Breast epithelium (tissue), 4 donors: ENCODE results near the gene SFTA2. TPM values are rescaled to one million over a fixed set of nuclear protein-coding genes. Genes with fewer than 3 reads are reported as not detected.

Experiments
- DNase-seq, 2 donors: peaks; one replicate each; pipeline ENCODE4 v3.0.0-alpha.2; 2019; ENCODE audit warnings: low spot score in 2 of 2
- H3K27ac ChIP-seq, 2 donors: fragments of 200-600 bp; sonication (generic) in 1 of 2; one replicate each; pipeline ENCODE4 v1.5.1; 2016 to 2019; ENCODE audit warnings: mild to moderate bottlenecking in 1 of 2
- H3K27me3 ChIP-seq, 2 donors: fragments of 200-600 bp; sonication (generic) in 1 of 2; one replicate each; pipeline versions ENCODE4 v1.5.1 to v1.6.0; 2017 to 2019; ENCODE audit warnings: control low read depth in 1 of 2, mild to moderate bottlenecking in 1 of 2
- H3K36me3 ChIP-seq: fragments of 200-600 bp; one replicate; pipeline ENCODE4 v1.5.1; 2019
- H3K4me1 ChIP-seq, 2 donors: fragments of 200-600 bp; sonication (generic); one replicate each; pipeline ENCODE4 v1.5.1; 2016 to 2019; ENCODE audit warnings: control low read depth in 1 of 2
- H3K4me3 ChIP-seq, 3 donors: fragments of 200-600 bp; sonication (generic); 1 replicate in 2 of 3; 2 replicates in 1 of 3; pipeline ENCODE4 v1.5.1; 2016 to 2019; ENCODE audit warnings: mild to moderate bottlenecking in 3 of 3, moderate library complexity in 2 of 3
- H3K9me3 ChIP-seq, 2 donors: fragments of 200-600 bp; sonication (generic) in 1 of 2; one replicate each; pipeline ENCODE4 v1.5.1; 2016 to 2019; ENCODE audit warnings: control low read depth in 1 of 2
- POLR2A ChIP-seq: fragments of 450-650 bp; IDR thresholded peaks from one replicate; pipeline ENCODE4 v1.6.1; 2016; ENCODE audit warnings: antibody characterized with exemption, mild to moderate bottlenecking, moderate library complexity
- POLR2AphosphoS5 ChIP-seq, 3 donors: sonication (generic); formaldehyde crosslinking; IDR thresholded peaks; one replicate each; pipeline ENCODE4 v1.6.1; 2017; ENCODE audit warnings: antibody characterized with exemption in 3 of 3
- intact Hi-C: fragments of 100-400 bp; cut with DNase I; formaldehyde crosslinking; loops from one replicate; pipeline ENCODE4 v1.15.1; 2023; ENCODE audit warnings: low total_unique reads
- total RNA-seq, 3 donors: library from RNA; depleted of rRNA; stranded (reverse); fragments of >200 nt; gene quantifications; one replicate each; pipeline ENCODE4 v1.1.0, GENCODE V29; 2016
- TF ChIP-seq, protein P1 (sequence below), 3 donors: fragments of 450-650 bp; IDR thresholded peaks; one replicate each; pipeline ENCODE4 v1.5.1; 2016 to 2017; ENCODE audit warnings: antibody characterized with exemption in 3 of 3, mild to moderate bottlenecking in 3 of 3, moderate library complexity in 3 of 3

Gene SFTA2
- total RNA-seq, 3 donors from 2014 or later: not detected

DNA sequence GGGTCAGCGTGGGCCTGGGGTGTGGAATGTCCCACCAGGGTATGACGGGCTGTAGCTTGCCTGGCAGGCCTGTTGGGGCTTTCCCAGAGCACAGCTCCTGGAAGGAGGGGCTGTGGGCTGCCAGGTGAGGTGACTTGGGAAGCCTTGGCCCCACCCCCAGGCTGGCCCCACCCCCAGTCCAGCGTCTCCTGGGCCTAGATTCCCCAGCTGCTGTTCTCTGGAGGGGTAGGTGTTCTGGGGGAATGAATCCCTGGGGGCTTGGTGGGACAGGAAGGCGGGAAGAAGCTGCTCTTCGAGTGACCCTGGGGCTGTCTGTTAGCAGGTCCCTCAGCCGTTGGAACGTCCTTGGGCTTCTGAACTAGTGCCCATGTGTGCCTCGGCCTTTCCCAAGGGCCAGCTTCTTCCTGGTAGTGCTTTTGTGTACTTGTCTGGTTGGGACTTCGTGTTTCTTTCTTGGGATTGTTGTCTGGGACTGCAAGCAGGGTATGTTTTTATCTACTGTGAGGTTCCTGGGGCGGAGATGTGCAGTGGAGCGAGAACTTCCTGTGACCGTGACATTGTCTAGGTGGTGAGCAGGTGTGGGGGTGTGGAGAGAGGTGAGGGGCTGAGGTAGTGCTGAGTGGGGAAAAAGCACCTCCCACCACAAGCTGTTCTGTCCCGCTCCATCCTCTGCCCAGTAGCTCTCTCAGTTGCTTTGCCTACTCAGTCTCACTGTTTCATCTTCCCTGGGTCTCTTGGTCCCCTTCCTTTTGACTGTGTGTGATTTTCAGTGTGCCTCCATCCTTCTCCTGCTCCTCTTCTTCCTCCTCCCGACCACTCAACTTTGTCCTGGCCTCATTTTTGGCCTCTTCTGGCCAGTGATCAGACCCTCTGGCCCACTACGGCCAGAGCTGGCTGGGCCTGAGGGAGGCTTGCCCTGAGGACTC, 48.9 kb downstream of the SFTA2 start:
- Histone ChIP-seq H3K27ac (peak overlapping the region; percentile 98), H3K36me3 (no peaks in the 10 kb centered on the region), H3K4me1 (peaks cover 7 to 8% of the 10 kb centered on the region in 2 donors), H3K4me3 (peak overlapping the region in 2 of 3 donors; percentile 84 to 93), H3K9me3 (no peaks in the 10 kb centered on the region), H3K27me3 (no peaks in the 10 kb centered on the region)
- no peak for TF ChIP-seq POLR2A
- TF ChIP-seq POLR2AphosphoS5 (IDR thresholded peaks at IDR 0.05): peak; percentile 4 to 79 (median 38)
- intact Hi-C loops: no loop called here
- peak; percentile 89 to 94 for DNase-seq

DNA sequence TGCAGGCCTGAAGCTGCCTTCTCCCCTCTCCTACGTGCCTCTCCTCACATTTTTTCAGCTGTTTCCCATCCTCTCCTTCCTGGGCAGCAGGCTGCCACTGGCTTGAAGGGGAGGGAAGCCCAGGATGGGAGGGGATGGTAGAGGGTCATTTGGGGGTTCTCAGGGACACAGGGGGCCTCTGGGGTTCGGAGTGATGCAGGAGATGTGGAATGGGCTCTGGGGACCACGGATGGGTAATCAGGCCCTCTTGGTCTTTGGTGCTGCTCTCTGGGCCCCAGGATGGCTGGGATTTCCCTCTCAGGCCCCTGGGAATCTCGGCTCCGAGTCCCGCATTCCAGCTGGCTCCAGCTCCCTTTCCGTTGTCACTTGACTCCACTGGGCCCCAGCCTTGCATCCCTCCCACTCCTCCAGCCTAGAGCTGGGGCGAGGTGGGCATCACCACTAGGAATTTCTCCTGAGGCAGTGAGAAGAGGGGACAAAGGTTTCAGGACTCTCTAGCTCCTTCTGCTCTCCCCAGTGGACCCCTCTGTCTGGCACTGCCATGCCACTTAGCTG, 49.7 kb downstream of the SFTA2 start:
- TF ChIP-seq POLR2AphosphoS5 (IDR thresholded peaks at IDR 0.05): no peak
- TF ChIP-seq, protein P1, sequence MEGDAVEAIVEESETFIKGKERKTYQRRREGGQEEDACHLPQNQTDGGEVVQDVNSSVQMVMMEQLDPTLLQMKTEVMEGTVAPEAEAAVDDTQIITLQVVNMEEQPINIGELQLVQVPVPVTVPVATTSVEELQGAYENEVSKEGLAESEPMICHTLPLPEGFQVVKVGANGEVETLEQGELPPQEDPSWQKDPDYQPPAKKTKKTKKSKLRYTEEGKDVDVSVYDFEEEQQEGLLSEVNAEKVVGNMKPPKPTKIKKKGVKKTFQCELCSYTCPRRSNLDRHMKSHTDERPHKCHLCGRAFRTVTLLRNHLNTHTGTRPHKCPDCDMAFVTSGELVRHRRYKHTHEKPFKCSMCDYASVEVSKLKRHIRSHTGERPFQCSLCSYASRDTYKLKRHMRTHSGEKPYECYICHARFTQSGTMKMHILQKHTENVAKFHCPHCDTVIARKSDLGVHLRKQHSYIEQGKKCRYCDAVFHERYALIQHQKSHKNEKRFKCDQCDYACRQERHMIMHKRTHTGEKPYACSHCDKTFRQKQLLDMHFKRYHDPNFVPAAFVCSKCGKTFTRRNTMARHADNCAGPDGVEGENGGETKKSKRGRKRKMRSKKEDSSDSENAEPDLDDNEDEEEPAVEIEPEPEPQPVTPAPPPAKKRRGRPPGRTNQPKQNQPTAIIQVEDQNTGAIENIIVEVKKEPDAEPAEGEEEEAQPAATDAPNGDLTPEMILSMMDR (IDR thresholded peaks at IDR 0.05): no peak
- no peak for TF ChIP-seq POLR2A
- DNase-seq: no peak
- Histone ChIP-seq H3K27ac (peak overlapping the region; percentile 98), H3K9me3 (no peaks in the 10 kb centered on the region), H3K4me3 (peak overlapping the region in 2 of 3 donors; percentile 84 to 93), H3K27me3 (no peaks in the 10 kb centered on the region), H3K4me1 (peaks cover 7 to 8% of the 10 kb centered on the region in 2 donors), H3K36me3 (no peaks in the 10 kb centered on the region)
- intact Hi-C loops: no loop called here

DNA sequence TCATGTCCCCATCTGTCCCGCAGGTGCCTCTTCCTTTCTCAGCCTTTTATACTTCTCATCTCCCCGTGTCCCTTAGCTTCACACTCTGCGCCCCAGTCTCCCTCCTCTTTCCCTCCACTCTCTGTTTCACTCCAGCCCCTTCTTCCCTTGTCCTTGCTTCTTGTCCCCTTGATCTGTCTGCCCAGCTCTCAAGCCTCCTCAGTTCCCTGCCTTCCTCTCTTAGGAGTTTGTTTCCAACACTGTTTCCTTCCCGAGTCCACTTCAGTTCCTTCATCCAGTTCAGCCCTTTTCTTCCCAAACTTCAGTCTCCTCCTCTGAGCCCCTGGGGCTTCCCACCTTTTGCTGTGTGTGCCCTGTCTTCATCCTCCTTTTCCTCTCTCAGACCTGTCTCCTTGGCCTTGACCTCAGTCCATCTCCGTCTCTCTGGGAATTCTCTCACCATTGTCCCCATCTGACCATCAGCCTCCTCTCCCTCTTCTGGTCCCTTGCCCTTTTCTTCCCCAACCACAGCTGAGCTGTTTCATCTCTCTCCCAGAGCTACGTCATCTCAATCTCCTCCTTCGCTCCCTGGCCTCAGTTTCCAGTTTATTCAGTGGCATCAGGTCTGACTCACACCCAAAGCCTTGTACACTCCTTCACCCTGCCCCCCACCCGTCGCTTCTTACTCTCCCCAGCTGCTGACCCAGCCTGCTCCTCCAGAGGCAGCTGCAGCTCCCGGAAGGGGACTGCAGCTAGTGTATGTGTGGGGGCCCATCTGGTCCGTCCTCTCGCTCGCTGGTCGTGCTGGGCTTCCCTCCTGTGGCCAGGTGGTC, 50.4 kb downstream of the SFTA2 start:
- H3K27ac ChIP-seq: peak overlapping the region; percentile 98
- no peaks in the 10 kb centered on the region for H3K36me3 ChIP-seq
- DNase-seq: no peak
- intact Hi-C loops: no loop called here
- H3K4me1 ChIP-seq: peaks cover 7 to 13% of the 10 kb centered on the region in 2 donors
- no peaks in the 10 kb centered on the region for H3K27me3 ChIP-seq
- peak overlapping the region in 1 of 3 donors; percentile 93 for H3K4me3 ChIP-seq
- H3K9me3 ChIP-seq: no peaks in the 10 kb centered on the region
- TF ChIP-seq, protein P1 (IDR thresholded peaks at IDR 0.05): no peak
- TF ChIP-seq POLR2A: no peak
- TF ChIP-seq POLR2AphosphoS5 (IDR thresholded peaks at IDR 0.05): no peak

Other genes with a start within 250 kb of the SFTA2 start
- 10 to 100 TPM; 18.3 to 41.6 (median 20.0) TPM for gene PPP1R18, start 245.5 kb downstream of the SFTA2 start, total RNA-seq
- gene NRM, start 241.2 kb downstream of the SFTA2 start, total RNA-seq: 1 to 10 TPM; 1.8 to 4.0 (median 2.3) TPM
- gene MDC1, start 214.9 kb downstream of the SFTA2 start, total RNA-seq: 10 to 100 TPM in 2 of 3 donors, 1 to 10 TPM in 1; 8.5 to 14.9 (median 13.4) TPM
- gene TUBB, start 211.8 kb downstream of the SFTA2 start, total RNA-seq: 100 to 1,000 TPM; 189 to 269 (median 212) TPM
- 100 to 1,000 TPM in 2 of 3 donors, 10 to 100 TPM in 1; 80.5 to 171 (median 142) TPM for gene FLOT1, start 189.5 kb downstream of the SFTA2 start, total RNA-seq
- gene IER3, start 187.6 kb downstream of the SFTA2 start, total RNA-seq: 10 to 100 TPM in 2 of 3 donors, 1 to 10 TPM in 1; 7.7 to 64.1 (median 20.0) TPM
- gene DDR1, start 47.7 kb downstream of the SFTA2 start, total RNA-seq: 100 to 1,000 TPM in 1 of 3 donors, 10 to 100 TPM in 2; 18.1 to 149 (median 72.1) TPM
- gene GTF2H4, start 24.0 kb downstream of the SFTA2 start, total RNA-seq: 10 to 100 TPM; 10.4 to 13.4 (median 11.1) TPM
- gene VARS2, start 17.9 kb downstream of the SFTA2 start, total RNA-seq: 10 to 100 TPM; 15.7 to 19.2 (median 16.8) TPM
- not detected for gene MUCL3, start 8.8 kb upstream of the SFTA2 start, total RNA-seq
- not detected for gene MUC21, start 51.5 kb upstream of the SFTA2 start, total RNA-seq
- gene MUC22, start 78.3 kb upstream of the SFTA2 start, total RNA-seq: not detected
- under 1 TPM in 1 of 3 donors, not detected in 2; 0.59 TPM for gene C6orf15, start 180.4 kb upstream of the SFTA2 start, total RNA-seq
- gene PSORS1C1, start 182.6 kb upstream of the SFTA2 start, total RNA-seq: 1 to 10 TPM in 2 of 3 donors, under 1 TPM in 1; 0.48 to 2.0 (median 1.9) TPM
- gene CDSN, start 188.3 kb upstream of the SFTA2 start, total RNA-seq: under 1 TPM in 1 of 3 donors, not detected in 2; 0.59 TPM
- not detected for gene PSORS1C2, start 206.9 kb upstream of the SFTA2 start, total RNA-seq
- gene CCHCR1, start 225.6 kb upstream of the SFTA2 start, total RNA-seq: 10 to 100 TPM; 10.9 to 17.1 (median 17.0) TPM
- 1 to 10 TPM; 2.3 to 8.5 (median 6.1) TPM for gene TCF19, start 226.4 kb upstream of the SFTA2 start, total RNA-seq
- 1 to 10 TPM in 1 of 3 donors, under 1 TPM in 2; 0.64 to 4.5 (median 0.98) TPM for gene POU5F1, start 238.5 kb upstream of the SFTA2 start, total RNA-seq